Neural progenitor cell (in vitro differentiated cells): ENCODE data around the gene HOXC10.

ENCODE experiments used
- EZH2 ChIP-seq: fragments of 200-600 bp; sonication (generic); IDR thresholded peaks from 2 replicates; pipeline ENCODE4 v1.6.1; 2017; ENCODE audit warnings: antibody characterized with exemption, mild to moderate bottlenecking, moderate library complexity
- EZH2phosphoT487 ChIP-seq: fragments of 200-600 bp; sonication (generic); IDR thresholded peaks from 2 replicates; pipeline ENCODE4 v1.6.1; 2017; ENCODE audit warnings: antibody characterized with exemption
- TF ChIP-seq, protein P1 (sequence below): fragments of 200-600 bp; sonication (generic); IDR thresholded peaks from 2 replicates; pipeline ENCODE4 v1.5.1; 2017; ENCODE audit warnings: antibody characterized with exemption, mild to moderate bottlenecking

GRCh38 chr12:54038871-54039414 is 54.0 kb downstream of the HOXC10 start:
- TF ChIP-seq, protein P1, sequence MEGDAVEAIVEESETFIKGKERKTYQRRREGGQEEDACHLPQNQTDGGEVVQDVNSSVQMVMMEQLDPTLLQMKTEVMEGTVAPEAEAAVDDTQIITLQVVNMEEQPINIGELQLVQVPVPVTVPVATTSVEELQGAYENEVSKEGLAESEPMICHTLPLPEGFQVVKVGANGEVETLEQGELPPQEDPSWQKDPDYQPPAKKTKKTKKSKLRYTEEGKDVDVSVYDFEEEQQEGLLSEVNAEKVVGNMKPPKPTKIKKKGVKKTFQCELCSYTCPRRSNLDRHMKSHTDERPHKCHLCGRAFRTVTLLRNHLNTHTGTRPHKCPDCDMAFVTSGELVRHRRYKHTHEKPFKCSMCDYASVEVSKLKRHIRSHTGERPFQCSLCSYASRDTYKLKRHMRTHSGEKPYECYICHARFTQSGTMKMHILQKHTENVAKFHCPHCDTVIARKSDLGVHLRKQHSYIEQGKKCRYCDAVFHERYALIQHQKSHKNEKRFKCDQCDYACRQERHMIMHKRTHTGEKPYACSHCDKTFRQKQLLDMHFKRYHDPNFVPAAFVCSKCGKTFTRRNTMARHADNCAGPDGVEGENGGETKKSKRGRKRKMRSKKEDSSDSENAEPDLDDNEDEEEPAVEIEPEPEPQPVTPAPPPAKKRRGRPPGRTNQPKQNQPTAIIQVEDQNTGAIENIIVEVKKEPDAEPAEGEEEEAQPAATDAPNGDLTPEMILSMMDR = no peak
- TF ChIP-seq EZH2 (peak; percentile 80), EZH2phosphoT487 (no peak)
